Urothelium cell line (cell line): ENCODE measurements around the gene RPIA.
"Not testable (repeated sequence)": the region's sequence is repeated elsewhere in the genome, so short reads cannot be mapped to it uniquely, and the experiment has no call there.

Experiments
- DNase-seq: peaks from one replicate; pipeline ENCODE4 v3.0.0; 2011; ENCODE audit warnings: low spot score, mixed read lengths
- FAIRE-seq: peaks from 2 replicates; lab custom pipeline; 2011; peaks lifted over from hg19 to GRCh38; lab: Jason Lieb, UNC

Gene RPIA

GRCh38 chr2:88729061-88729745 is 37.7 kb downstream of the RPIA start:
- FAIRE-seq (no peak), DNase-seq (peak; percentile 63)

GRCh38 chr2:88733155-88733902 is 41.9 kb downstream of the RPIA start:
- FAIRE-seq (no peak), DNase-seq (no peak)

- DNase-seq (no peak), FAIRE-seq (no peak)
Measured at GRCh38 chr2:88735133-88735532, 43.7 kb downstream of the RPIA start.

GRCh38 chr2:88735853-88736252 is 44.4 kb downstream of the RPIA start:
- FAIRE-seq (no peak), DNase-seq (no peak)

- no peak for DNase-seq
- FAIRE-seq = no peak
Measured at GRCh38 chr2:88736437-88736836, 45.0 kb downstream of the RPIA start.

GRCh38 chr2:88737385-88737784 is 45.9 kb downstream of the RPIA start:
- no peak for DNase-seq
- FAIRE-seq = no peak

- no peak for FAIRE-seq
- DNase-seq = no peak
Measured at GRCh38 chr2:88738271-88738670, 46.8 kb downstream of the RPIA start.

GRCh38 chr2:88739985-88740600 is 48.6 kb downstream of the RPIA start:
- DNase-seq = peak; percentile 82
- FAIRE-seq = peak; percentile 5

GRCh38 chr2:88746929-88747490 is 55.5 kb downstream of the RPIA start:
- DNase-seq (no peak), FAIRE-seq (no peak)

- DNase-seq (no peak), FAIRE-seq (no peak)
Measured at GRCh38 chr2:88747990-88748389, 56.5 kb downstream of the RPIA start.

- FAIRE-seq = no peak
- DNase-seq = no peak
Measured at GRCh38 chr2:88751768-88752167, 60.3 kb downstream of the RPIA start.

- DNase-seq (no peak), FAIRE-seq (peak; percentile 73)
Measured at GRCh38 chr2:88753833-88754584, 62.5 kb downstream of the RPIA start.

GRCh38 chr2:88754585-88755320 is 63.3 kb downstream of the RPIA start:
- FAIRE-seq (no peak), DNase-seq (no peak)

GRCh38 chr2:88755836-88756235 is 64.4 kb downstream of the RPIA start:
- DNase-seq = no peak
- no peak for FAIRE-seq

- no peak for FAIRE-seq
- no peak for DNase-seq
Measured at GRCh38 chr2:88757025-88757424, 65.6 kb downstream of the RPIA start.

- DNase-seq, FAIRE-seq: not testable (repeated sequence)
Measured at GRCh38 chr2:88758702-88759101, 67.2 kb downstream of the RPIA start.

GRCh38 chr2:88760819-88761598 is 69.5 kb downstream of the RPIA start:
- FAIRE-seq (no peak), DNase-seq (no peak)

- DNase-seq (no peak), FAIRE-seq (no peak)
Measured at GRCh38 chr2:88764141-88764849, 72.8 kb downstream of the RPIA start.

GRCh38 chr2:88764850-88765153 is 73.3 kb downstream of the RPIA start:
- DNase-seq = no peak
- FAIRE-seq = no peak
